Astrocyte (in vitro differentiated cells and primary cell): Measurements from ENCODE around the gene UBE2QL1. TPM values are rescaled to one million over a fixed set of nuclear protein-coding genes. Genes with fewer than 3 reads are reported as not detected.

ENCODE experiments used
- DNase-seq: peaks from one replicate; pipeline ENCODE4 v3.0.0-alpha.2; 2010; ENCODE audit warnings: low read depth
- FAIRE-seq: peaks from 2 replicates; lab custom pipeline; 2011; peaks lifted over from hg19 to GRCh38; lab: Jason Lieb, UNC
- H2AFZ ChIP-seq: 2 replicates; pipeline ENCODE4 v1.6.0; 2012; ENCODE audit warnings: low read depth, low read length, inconsistent platforms
- H3K27ac ChIP-seq: 2 replicates; pipeline ENCODE4 v1.5.1; 2011; ENCODE audit warnings: low read depth, low read length, inconsistent platforms
- H3K27me3 ChIP-seq: 2 replicates; pipeline ENCODE4 v1.6.0; 2011; ENCODE audit warnings: low read length, inconsistent platforms; ENCODE audit not compliant: insufficient read depth
- H3K36me3 ChIP-seq: 2 replicates; pipeline ENCODE4 v1.5.1; 2011; ENCODE audit warnings: low read length, inconsistent platforms; ENCODE audit not compliant: insufficient read depth
- H3K4me1 ChIP-seq: 2 replicates; pipeline ENCODE4 v1.5.1; 2011; ENCODE audit warnings: low read length, inconsistent platforms; ENCODE audit not compliant: insufficient read depth
- H3K4me2 ChIP-seq: 2 replicates; pipeline ENCODE4 v1.6.0; 2012; ENCODE audit warnings: low read length, inconsistent platforms
- H3K4me3 ChIP-seq: 2 replicates; pipeline ENCODE4 v1.5.1; 2011; ENCODE audit warnings: low read depth, mild to moderate bottlenecking, low read length, inconsistent platforms; ENCODE audit not compliant: insufficient read depth
- H3K79me2 ChIP-seq: 2 replicates; pipeline ENCODE4 v1.6.0; 2012; ENCODE audit warnings: mild to moderate bottlenecking, low read length, inconsistent platforms; ENCODE audit not compliant: insufficient read depth
- H3K9ac ChIP-seq: 2 replicates; pipeline ENCODE4 v1.6.0; 2012; ENCODE audit warnings: mild to moderate bottlenecking, low read length, inconsistent platforms
- H3K9me3 ChIP-seq: 2 replicates; pipeline ENCODE4 v1.5.1; 2012; ENCODE audit warnings: low read depth, mild to moderate bottlenecking, low read length, inconsistent platforms; ENCODE audit not compliant: insufficient read depth
- H4K20me1 ChIP-seq: 2 replicates; pipeline ENCODE4 v1.6.0; 2012; ENCODE audit warnings: low read length, inconsistent platforms; ENCODE audit not compliant: insufficient read depth
- H3K27ac Mint-ChIP-seq: one replicate; pipeline ENCODE4 v1.8.0; 2021; ENCODE audit warnings: mild to moderate bottlenecking, mixed read lengths; ENCODE audit not compliant: unreplicated experiment
- H3K27me3 Mint-ChIP-seq: one replicate; pipeline ENCODE4 v1.8.0; 2021; ENCODE audit warnings: low read depth, mixed read lengths; ENCODE audit not compliant: unreplicated experiment
- H3K36me3 Mint-ChIP-seq: one replicate; pipeline ENCODE4 v1.8.0; 2021; ENCODE audit warnings: low read depth, mixed read lengths; ENCODE audit not compliant: unreplicated experiment
- H3K4me1 Mint-ChIP-seq: one replicate; pipeline ENCODE4 v1.8.0; 2021; ENCODE audit warnings: low read depth, mixed read lengths; ENCODE audit not compliant: unreplicated experiment
- H3K4me3 Mint-ChIP-seq: one replicate; pipeline ENCODE4 v1.8.0; 2021; ENCODE audit warnings: mild to moderate bottlenecking, moderate library complexity, mixed read lengths; ENCODE audit not compliant: unreplicated experiment
- H3K9me3 Mint-ChIP-seq: one replicate; pipeline ENCODE4 v1.8.0; 2021; ENCODE audit warnings: mild to moderate bottlenecking, mixed read lengths; ENCODE audit not compliant: unreplicated experiment
- EZH2 ChIP-seq: IDR thresholded peaks from 2 replicates; pipeline ENCODE4 v1.6.1; 2012; ENCODE audit warnings: mild to moderate bottlenecking, low read length, inconsistent platforms; ENCODE audit not compliant: insufficient read depth
- total RNA-seq: library from RNA; stranded (reverse); gene quantifications from 2 replicates; pipeline ENCODE4 v1.2.1, GENCODE V29; 2021
- TF ChIP-seq, protein P1 (sequence below): IDR thresholded peaks from 2 replicates; pipeline ENCODE4 v1.5.1; 2011; ENCODE audit warnings: low read depth, mild to moderate bottlenecking, inconsistent platforms, low read length, moderate library complexity; ENCODE audit not compliant: insufficient read depth

UBE2QL1 gene
- total RNA-seq, 1 donor from 2014 or later = 0.50 TPM

- Mint-ChIP-seq H3K36me3 (no peaks in the 10 kb centered on the region), H3K4me1 (no peaks in the 10 kb centered on the region), H3K27me3 (peaks cover 37% of the 10 kb centered on the region), H3K27ac (no peak overlapping the region), H3K9me3 (peaks cover 3% of the 10 kb centered on the region), H3K4me3 (no peak overlapping the region)
- Histone ChIP-seq H3K4me3 (no peak overlapping the region), H3K4me1 (no peaks in the 10 kb centered on the region), H4K20me1 (no peaks in the 10 kb centered on the region), H2AFZ (no peak overlapping the region), H3K79me2 (no peaks in the 10 kb centered on the region), H3K9me3 (no peaks in the 10 kb centered on the region), H3K4me2 (no peak overlapping the region), H3K36me3 (no peaks in the 10 kb centered on the region), H3K9ac (no peak overlapping the region), H3K27ac (no peak overlapping the region), H3K27me3 (no peaks in the 10 kb centered on the region)
- DNase-seq = no peak
- FAIRE-seq = no peak
- TF ChIP-seq, protein P1, sequence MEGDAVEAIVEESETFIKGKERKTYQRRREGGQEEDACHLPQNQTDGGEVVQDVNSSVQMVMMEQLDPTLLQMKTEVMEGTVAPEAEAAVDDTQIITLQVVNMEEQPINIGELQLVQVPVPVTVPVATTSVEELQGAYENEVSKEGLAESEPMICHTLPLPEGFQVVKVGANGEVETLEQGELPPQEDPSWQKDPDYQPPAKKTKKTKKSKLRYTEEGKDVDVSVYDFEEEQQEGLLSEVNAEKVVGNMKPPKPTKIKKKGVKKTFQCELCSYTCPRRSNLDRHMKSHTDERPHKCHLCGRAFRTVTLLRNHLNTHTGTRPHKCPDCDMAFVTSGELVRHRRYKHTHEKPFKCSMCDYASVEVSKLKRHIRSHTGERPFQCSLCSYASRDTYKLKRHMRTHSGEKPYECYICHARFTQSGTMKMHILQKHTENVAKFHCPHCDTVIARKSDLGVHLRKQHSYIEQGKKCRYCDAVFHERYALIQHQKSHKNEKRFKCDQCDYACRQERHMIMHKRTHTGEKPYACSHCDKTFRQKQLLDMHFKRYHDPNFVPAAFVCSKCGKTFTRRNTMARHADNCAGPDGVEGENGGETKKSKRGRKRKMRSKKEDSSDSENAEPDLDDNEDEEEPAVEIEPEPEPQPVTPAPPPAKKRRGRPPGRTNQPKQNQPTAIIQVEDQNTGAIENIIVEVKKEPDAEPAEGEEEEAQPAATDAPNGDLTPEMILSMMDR = no peak
- no peak for TF ChIP-seq EZH2
Measured at GRCh38 chr5:6525422-6525821, 76.8 kb downstream of the UBE2QL1 start.

DNA sequence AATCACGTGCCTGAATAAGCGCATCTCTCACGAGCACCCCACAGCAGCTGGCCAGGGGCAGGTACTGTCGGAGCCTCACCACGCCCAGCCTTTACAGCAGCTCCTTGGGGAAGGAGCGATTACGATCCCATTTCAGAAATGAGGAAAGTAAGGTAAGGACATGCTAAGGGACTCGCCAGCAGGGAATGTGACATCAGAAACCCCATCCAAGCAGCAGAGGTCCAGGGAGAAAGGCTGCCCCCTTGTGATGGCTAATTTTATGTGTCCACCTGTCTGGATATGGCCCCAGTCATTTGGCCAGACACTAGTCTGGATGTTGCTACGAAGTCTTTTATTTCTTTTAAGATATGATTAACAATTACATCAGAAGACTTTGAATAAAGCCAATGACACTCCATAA is 77.3 kb downstream of the UBE2QL1 start:
- Mint-ChIP-seq H3K27me3 (peaks cover 32% of the 10 kb centered on the region), H3K36me3 (no peaks in the 10 kb centered on the region), H3K4me1 (no peaks in the 10 kb centered on the region), H3K9me3 (peaks cover 3% of the 10 kb centered on the region), H3K4me3 (no peak overlapping the region), H3K27ac (no peak overlapping the region)
- DNase-seq = no peak
- Histone ChIP-seq H3K9me3 (no peaks in the 10 kb centered on the region), H3K4me2 (no peak overlapping the region), H3K4me1 (no peaks in the 10 kb centered on the region), H3K4me3 (no peak overlapping the region), H3K9ac (no peak overlapping the region), H3K27ac (no peak overlapping the region), H3K36me3 (no peaks in the 10 kb centered on the region), H2AFZ (no peak overlapping the region), H3K27me3 (no peaks in the 10 kb centered on the region), H3K79me2 (no peaks in the 10 kb centered on the region), H4K20me1 (no peaks in the 10 kb centered on the region)
- TF ChIP-seq, protein P1 = no peak
- TF ChIP-seq EZH2 = no peak
- no peak for FAIRE-seq

- TF ChIP-seq, protein P1 = no peak
- TF ChIP-seq EZH2 = no peak
Measured at GRCh38 chr5:6527749-6528455, 79.2 kb downstream of the UBE2QL1 start.

More at GRCh38 chr5:6527749-6528455, 79.2 kb downstream of the UBE2QL1 start:
- Histone ChIP-seq H3K36me3 (no peaks in the 10 kb centered on the region), H4K20me1 (no peaks in the 10 kb centered on the region), H3K4me1 (no peaks in the 10 kb centered on the region), H3K9me3 (no peaks in the 10 kb centered on the region), H3K4me3 (no peak overlapping the region), H3K79me2 (no peaks in the 10 kb centered on the region), H2AFZ (no peak overlapping the region), H3K4me2 (no peak overlapping the region), H3K27me3 (no peaks in the 10 kb centered on the region), H3K27ac (no peak overlapping the region), H3K9ac (no peak overlapping the region)
- Mint-ChIP-seq H3K4me1 (no peaks in the 10 kb centered on the region), H3K27me3 (peaks cover 27% of the 10 kb centered on the region), H3K27ac (no peak overlapping the region), H3K4me3 (no peak overlapping the region), H3K9me3 (peaks cover 5% of the 10 kb centered on the region), H3K36me3 (no peaks in the 10 kb centered on the region)
- FAIRE-seq (no peak), DNase-seq (no peak)
